HG02852 (cell line): ENCODE measurements around the gene OSCP1.
A peak's percentile ranks its signal among the peaks of the same experiment; 100 is the strongest.

Source experiments
- ATAC-seq: cut with Tn5 transposase; IDR thresholded peaks from one replicate; pipeline ENCODE4 v1.9.1; 2021; ENCODE audit warnings: mild to moderate bottlenecking, moderate library complexity; ENCODE audit not compliant: unreplicated experiment

OSCP1 gene

DNA sequence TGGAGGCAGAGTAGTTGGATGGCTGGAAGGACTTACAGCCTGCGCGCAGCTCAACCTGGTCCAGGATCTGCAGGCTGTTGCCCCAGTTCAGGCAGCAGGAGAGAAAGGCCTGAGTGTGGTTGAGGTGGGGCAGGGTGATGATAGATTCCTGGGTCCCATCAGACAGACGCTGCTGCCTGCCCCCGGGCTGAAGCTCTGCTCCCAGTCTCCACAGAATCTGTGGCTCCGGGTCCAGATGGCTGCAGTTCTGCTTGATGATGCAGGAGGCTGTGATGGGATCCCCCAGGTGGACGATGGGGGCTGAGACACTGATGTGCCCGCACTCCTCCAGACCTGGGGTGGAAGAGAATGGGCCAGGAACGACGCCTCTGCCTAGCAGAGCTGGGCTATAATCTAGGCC is 25.1 kb upstream of the OSCP1 start:
- no peak for ATAC-seq

DNA sequence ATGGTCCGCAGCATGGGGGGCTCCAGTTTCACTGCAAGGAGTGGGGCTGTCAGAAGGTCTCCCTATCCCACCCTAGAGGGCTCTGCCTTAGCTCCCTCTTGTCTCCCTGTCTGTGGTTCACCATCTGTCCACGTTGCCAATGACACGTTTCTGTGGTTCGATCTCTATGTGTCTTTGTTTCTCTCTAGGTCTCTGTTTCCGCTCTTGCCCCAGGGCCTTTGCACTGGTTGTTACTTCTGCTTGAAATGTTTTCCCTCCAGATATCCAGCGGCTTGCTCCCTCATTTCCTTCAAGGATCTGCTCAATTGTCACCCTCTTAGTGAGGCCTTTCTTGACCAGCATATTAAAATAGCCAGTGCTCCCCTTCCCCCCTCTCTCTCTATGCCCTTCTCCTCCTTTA is 22.4 kb upstream of the OSCP1 start:
- no peak for ATAC-seq

DNA sequence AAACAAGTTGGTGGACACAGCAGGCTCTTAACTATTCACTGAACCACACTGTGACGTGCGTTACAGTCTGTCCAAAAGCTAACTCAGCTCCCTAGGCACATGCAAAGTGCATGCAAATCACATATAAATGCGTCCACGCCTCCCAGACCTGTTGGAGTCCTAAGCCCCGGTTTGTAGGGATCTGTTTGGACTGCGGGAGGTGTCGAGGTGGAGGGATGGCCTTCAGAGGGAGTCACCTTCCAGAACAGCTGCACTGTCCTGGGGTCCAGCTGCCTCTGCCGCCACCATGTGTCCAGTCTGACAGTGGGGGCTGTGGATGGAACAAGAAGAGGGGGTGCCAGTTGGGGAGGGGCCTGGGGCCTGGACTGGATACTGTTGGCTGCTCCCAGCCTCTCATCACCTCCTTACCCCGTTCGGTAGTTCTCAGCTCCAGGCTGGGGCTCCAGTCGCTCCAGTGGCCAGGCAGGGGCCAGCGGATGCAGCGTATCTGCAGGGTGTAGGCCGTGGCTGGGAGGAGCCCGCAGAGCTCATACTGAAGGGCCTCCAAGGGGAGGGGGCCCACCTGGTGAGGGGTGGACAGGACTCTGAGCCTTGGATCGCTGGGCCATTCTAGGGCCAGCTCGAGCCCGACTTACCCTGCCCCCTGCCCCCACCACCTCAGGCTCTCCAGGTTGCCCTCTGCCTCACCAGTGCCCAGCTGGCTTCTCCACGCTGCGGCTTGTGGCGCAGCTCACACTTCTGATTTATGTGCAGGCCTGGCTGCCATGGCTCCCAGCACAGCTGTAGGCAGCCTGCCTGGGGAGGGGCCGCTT is 21.8 kb upstream of the OSCP1 start:
- no peak for ATAC-seq

DNA sequence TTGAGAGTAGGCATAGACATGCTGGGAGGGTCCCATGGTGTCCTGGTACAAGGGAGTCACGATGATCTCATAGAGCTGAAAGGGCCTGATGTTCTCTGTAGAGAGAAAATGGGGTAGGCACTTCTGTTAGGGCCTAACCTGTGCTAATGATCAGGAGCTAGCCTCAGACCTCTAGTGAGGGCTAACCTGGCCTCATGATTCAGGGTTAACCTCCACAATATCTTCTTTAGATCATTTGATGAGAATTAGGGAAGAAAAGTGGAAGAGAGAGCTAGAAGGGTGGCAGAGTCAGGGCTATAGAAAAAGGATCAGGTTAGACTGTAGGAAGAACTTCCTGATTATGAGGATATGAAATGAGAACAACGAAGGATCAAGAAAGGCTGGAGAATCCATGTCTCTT is 18.9 kb upstream of the OSCP1 start:
- ATAC-seq, result no peak

DNA sequence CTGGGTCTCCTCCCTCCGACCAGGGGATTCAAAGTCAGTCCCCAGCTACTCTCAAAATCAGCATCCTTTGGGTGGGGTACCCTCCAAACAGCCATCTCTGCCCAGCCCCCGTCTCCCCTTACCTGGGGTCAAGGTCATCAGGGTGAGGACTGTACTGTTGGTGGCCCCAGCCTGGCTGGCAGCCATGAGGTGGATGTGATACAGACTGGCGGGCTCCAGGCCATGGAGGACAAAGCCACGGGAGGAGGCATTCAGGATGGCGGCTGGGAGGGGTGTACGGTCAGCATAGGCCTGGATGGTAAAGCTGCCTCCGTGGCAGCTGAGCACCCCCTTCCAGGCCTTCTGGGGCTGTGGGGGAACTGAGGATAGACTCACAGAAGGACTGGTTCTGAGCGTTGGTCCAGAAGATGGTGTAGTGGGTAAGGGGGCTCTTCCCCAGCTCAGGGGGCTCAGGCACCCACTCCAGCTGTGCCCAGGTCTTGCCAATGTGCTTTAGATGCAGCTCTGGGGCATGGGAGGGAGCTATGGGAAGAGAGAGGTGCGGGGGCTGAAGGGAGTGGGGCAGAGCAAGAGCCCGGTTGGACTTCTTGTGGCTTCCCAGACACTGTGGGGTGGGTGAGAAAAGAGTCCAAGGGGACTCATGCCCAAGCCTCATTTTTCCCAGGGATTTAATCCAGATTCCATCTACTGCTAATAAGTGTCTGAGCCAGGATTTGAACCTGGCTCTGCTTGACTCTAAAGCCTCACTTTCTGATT is 17.6 kb upstream of the OSCP1 start:
- no peak for ATAC-seq

DNA sequence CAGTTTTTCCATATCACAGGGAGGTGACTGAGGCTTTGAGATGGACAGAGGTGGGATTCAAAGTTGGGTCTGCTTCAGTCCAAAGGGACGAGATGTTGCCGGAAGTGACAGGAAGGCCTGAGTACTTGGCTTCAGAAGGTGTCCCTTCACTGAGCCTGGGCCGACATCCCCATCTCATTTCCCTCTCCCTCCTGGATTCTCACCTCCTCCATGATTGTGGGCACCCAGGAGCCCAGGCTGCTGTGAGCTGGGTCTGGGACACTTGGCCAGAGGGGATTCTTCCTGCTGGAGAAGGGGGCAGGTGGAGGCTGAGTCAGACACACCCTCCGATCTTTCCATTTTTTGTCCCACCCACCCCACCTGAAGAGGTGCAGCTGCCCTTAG is 16.8 kb upstream of the OSCP1 start:
- no peak for ATAC-seq

DNA sequence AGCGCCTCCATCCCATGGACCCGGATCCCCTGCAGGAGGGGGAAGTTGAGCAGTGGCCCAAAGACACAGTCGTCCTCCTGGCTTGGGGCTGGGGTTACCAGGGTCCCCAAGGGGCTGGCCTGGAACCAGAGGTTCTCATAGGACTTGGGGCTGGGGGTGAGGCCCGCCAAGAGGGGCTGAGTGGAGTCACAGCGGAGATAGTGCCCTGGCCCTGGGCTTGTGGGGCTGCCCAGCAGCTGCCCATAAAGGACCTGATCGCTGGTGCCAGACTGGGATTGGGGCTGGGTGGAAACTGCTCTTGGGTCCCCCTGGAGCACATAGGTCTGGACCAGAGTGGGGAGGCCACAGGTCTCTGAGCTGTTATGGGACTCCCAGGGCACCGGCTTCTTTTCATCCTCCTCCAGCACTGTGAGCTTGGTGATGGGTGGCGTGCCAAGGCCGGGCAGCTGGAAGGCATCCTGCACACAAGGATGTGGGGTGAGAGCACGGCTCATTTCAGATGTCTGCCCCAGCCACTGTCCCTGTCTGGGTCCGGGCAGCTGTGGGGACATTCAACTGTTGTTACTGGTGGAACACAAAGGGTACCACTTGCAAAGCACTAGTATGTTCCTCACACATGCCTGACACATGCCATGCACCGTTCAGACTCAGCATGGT is 16.2 kb upstream of the OSCP1 start:
- ATAC-seq, result no peak

DNA sequence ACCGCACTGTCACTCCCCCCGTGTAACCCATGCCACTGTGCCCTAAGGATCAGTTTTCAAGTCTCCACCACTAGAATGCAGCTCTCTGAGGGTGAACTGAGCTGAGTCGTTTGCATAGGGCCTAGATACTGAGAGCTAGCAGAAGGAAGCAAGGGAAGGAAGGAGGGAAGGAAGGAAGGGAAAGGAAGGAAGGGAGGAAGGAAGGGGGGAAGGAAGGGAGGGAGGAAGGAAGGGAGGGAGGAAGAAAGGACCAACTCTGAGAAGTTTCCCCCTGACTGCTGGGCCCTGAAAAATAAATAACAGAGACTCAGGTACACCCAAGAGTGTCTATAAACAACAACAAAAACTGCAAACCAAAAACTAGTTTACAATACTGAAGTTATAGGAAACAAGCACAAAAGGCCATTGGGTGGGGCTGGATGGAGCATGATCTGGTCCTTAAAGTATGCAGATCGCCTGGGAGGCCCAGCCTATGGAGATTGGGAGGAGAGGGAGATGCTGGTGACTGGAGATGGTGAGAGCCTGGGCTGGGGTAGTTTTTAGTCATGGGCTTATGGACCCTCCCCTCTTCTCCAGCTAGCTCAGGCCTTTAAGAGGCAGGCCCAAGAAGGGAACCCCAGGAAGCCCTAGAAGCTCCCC is 15.6 kb upstream of the OSCP1 start:
- ATAC-seq, result no peak

GRCh38 chr1:36464605-36465393 is 14.5 kb upstream of the OSCP1 start:
- ATAC-seq, result peak; percentile 32

DNA sequence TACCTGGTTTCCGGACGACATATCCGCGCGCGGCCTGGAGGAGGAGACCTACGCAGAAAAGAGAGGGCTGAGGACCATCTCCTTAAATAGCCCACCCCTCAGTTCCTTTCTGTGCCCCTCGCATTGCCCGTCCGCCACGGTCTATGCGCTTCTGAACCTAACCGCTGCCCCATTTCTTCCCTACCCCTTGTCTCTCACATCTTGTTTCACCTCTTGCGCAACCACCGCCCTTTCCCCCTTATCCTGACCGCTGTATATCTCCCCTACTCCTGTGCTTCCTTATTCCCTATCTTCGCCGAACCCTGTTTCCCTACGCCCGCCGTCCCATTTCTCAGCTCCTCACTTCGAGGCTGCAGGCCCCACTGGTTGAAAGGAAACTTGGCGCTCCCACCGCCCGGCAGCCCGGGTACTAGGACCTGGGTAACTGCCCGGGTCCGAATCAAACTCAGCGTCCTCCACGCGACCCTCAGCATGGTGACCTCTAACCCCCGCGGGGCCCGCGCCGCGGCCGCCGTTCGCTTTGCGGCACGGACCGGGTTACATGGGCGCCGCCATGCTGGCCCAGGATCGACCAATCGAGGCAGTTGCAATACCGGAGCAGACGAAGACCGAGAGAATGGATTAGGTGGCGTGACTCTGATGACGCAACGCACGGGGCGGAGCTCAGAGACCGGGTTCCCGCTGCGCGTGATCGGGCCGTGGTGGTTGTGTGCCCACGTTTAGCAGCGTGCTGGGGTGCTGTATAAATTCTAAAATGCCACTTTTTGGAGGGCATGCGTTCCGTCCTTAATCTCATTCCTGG is 13.8 kb upstream of the OSCP1 start, which contains the start of gene MRPS15:
Gene MRPS15 (minus strand): TSS at position 582 of the 802 bp plus-strand sequence. CDS start 109 bp downstream, at position 473.
- ATAC-seq, result peak; percentile 89

DNA sequence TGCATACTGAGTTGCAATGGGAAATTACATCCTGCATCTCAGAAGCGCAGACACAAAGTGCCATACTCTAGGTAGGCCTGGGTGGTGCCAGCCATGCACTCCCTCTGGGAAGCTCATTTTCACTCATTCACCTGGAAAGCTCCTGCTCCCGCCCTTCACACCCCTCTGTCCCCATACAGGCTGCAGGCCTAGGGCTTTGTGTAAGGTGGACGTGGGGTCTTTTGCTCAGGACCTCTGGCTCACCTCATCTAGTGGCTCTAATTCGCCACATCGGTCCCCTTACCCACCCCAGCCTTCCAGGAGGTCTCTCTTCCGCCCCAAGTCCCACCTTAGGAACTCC is 13.2 kb upstream of the OSCP1 start:
- peak; percentile 4 for ATAC-seq

DNA sequence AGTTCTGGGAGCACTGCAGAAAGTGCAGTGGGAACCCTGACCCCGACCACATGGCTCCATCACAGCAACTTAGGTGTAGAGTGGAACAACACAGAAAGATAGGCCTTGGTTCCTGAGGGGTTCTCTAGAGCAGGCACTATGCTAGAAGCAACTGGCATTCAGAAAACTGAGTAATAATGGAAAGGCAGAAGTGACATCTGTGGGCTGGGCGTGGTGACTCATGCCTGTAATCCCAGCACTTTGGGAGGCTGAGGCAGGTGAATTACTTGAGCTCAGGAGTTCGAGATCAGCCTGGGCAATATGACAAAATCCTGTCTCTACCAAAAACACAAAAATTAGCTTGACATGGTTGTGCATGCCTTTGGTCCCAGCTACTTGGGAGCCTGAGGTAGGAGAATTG is 8.7 kb upstream of the OSCP1 start:
- ATAC-seq, result no peak

DNA sequence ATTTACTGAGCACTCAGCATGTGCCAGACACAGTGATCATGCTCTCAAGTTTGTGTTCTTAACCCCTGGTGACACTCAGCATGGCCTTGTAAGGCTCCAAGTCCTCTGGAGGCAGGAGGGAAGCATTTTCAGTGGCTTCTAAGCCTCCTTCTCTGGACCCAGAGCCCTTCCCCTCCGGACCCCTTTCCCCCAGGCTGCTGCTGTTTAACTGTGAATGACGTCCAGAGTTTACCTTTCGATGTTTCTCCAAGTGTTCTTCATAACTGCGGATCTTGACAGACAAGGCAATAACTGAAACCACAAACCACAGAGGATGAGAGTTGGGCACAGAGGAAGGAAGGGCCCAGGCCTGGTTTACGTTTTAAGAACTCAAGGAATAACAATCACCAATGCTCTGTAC is 7.4 kb upstream of the OSCP1 start:
- ATAC-seq, result no peak

DNA sequence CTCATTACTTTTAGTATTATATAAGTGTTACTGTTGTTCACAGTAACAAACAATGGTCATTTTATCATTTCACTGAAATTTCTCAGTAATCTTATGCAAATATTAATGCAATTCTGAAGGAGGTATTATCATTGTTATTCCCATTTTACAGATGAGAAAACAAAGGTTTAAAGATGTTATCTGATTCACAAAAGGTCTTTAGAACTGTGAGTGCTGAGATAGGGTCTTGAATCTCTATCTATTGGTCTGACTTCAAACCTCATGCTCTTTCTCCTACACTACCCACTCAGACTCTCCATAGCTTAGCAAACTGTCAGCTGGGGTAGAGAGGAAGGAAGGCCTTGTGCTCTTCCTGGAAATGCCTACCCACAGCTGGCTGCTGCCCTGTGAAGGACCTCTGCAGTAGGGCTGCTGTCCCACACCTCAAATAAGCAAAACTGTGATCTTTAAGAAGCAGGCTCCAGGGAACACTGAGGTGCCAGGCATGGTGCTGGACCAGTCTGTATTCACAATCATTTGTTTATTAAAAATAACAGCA is 6.2 kb upstream of the OSCP1 start:
- no peak for ATAC-seq

DNA sequence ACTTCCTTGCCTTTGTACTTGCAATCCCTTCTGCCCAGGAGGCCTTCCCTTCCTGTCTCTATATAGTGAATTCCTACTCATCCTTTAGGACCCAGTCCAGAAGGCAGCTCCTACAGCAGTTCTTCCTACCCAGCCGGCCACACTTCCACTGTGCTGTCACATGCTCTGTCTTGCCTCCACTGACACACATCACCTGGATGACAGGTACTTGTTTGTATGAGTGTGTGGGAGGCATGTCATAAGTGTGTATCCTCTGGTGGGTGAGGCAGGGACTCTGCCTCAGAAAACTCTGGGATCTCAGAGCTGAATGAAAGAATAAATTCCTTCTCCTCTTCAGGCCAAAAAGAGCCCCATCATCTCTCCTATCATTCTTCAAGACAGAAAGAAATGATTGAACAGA is 5.1 kb upstream of the OSCP1 start:
- no peak for ATAC-seq

DNA sequence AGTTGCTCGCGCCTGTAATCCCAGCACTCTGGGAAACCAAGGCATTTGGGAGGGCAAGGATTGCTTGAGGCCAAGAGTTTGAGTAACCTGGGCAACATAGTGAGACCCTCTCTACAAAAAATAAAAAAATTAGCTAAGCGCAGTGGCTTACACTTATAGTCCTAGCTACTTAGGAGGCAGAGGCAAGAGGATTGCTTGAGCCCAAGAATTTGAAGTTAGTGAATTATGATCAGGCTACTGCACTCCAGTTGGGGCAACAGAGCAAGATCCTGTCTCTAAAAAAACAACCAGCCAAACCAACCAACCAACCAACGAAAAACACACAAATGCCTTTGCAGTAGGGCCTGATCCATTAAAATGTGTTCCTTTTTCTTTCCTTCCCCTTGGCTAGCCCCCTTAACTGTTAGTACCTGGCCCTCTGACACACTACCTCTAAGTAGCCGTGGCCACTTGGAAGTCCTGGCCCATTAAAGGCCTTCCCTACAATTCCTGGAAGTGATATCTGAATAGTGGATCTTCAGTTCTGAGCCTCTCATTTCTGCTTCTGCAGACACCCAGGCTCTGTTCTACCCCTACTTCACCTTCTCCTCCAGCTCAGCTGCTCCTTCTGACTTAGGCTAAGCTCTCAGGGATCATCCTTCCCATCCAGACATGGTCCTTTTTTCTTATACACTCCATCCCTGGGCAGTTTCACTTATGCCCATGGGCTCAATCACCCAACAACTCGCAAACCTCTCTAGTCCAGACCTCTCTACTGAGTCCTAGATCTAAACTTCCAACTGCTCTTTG is 3.5 kb upstream of the OSCP1 start:
- ATAC-seq, result no peak

DNA sequence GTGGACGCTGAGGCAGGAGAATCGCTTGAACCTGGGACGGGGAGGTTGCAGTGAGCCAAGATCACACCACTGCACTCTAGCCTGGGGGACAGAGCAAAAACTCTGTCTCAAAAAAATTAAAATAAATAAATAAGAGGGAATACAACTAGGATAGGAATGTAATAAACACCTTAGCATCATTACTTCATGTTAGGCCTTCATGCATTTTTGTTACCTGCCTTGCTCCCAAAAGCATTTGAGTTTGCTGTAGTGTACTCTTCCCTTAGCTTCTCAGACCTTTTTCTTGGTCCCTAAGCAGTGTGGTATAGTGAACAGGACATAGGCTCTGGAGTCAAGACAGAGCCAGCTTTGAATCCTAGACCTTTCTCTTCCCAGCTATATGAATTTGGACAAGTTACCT is 2.8 kb upstream of the OSCP1 start:
- ATAC-seq, result no peak

- no peak for ATAC-seq
Observed at GRCh38 chr1:36450919-36451305, 661 bp upstream of the OSCP1 start.

GRCh38 chr1:36448530-36449056 is 1.7 kb downstream of the OSCP1 start:
- ATAC-seq, result no peak
